CD14-positive monocyte (primary cell): ENCODE results near the gene FBXW11. TPM values are rescaled to one million over a fixed set of nuclear protein-coding genes. Genes with fewer than 3 reads are reported as not detected.

Experiments used
- DNase-seq, 3 donors: peaks; one replicate each; pipeline ENCODE4 v3.0.0-alpha.2; 2011 to 2022
- H2AFZ ChIP-seq: 2 replicates; pipeline ENCODE4 v1.6.0; 2012; ENCODE audit warnings: mild to moderate bottlenecking, low read depth, low read length, inconsistent platforms; ENCODE audit not compliant: insufficient read depth, poor library complexity, severe bottlenecking
- H3K27ac ChIP-seq, 2 donors: 1 replicate in 1 of 2; 2 replicates in 1 of 2; pipeline ENCODE4 v1.5.1; 2012 to 2013; ENCODE audit warnings: low read length in 2 of 2, control low read depth in 1 of 2, inconsistent platforms in 1 of 2, low read depth in 1 of 2, mild to moderate bottlenecking in 1 of 2
- H3K27me3 ChIP-seq, 2 donors: one replicate each; pipeline versions ENCODE4 v1.6.0 to v1.6.1; 2011 to 2013; ENCODE audit warnings: low read length in 2 of 2; ENCODE audit not compliant: control insufficient read depth in 2 of 2, insufficient read depth in 2 of 2
- H3K36me3 ChIP-seq, 2 donors: replicated peaks in 1 of 2; 1 replicate in 1 of 2; 2 replicates in 1 of 2; pipeline versions ENCODE4 v1.5.1 to v1.6.1; 2012 to 2013; ENCODE audit warnings: low read length in 2 of 2, control low read depth in 1 of 2, inconsistent platforms in 1 of 2, mild to moderate bottlenecking in 1 of 2; ENCODE audit not compliant: insufficient read depth in 2 of 2, control insufficient read depth in 1 of 2
- H3K4me1 ChIP-seq, 2 donors: 1 replicate in 1 of 2; 2 replicates in 1 of 2; pipeline versions ENCODE4 v1.5.1 to v1.6.1; 2012 to 2013; ENCODE audit warnings: low read length in 2 of 2, control low read depth in 1 of 2, inconsistent platforms in 1 of 2, mild to moderate bottlenecking in 1 of 2, moderate library complexity in 1 of 2; ENCODE audit not compliant: insufficient read depth in 2 of 2, control insufficient read depth in 1 of 2
- H3K4me2 ChIP-seq: replicated peaks from 2 replicates; pipeline ENCODE3; 2012; ENCODE audit warnings: low read length, moderate library complexity, mild to moderate bottlenecking; ENCODE audit not compliant: poor library complexity, severe bottlenecking; ENCODE audit errors: extremely low read depth
- H3K4me3 ChIP-seq, 3 experiments: fragments of 200-600 bp in 1 of 3; sonication (generic) in 1 of 3; replicated peaks in 1 of 3; 1 replicate in 2 of 3; 2 replicates in 1 of 3; pipeline ENCODE4 v1.5.1; 2011 to 2013; ENCODE audit warnings: low read length in 3 of 3, mild to moderate bottlenecking in 3 of 3, control low read depth in 2 of 3, low read depth in 2 of 3, inconsistent platforms in 1 of 3, moderate library complexity in 1 of 3
- H3K79me2 ChIP-seq: 2 replicates; pipeline ENCODE4 v1.6.0; 2012; ENCODE audit warnings: mild to moderate bottlenecking, control low read depth, inconsistent platforms, low read length, moderate library complexity; ENCODE audit not compliant: insufficient read depth
- H3K9ac ChIP-seq: 2 replicates; pipeline ENCODE4 v1.6.0; 2017; ENCODE audit warnings: low read length, mild to moderate bottlenecking; ENCODE audit not compliant: insufficient read depth, poor library complexity, severe bottlenecking
- H3K9me3 ChIP-seq, 2 donors: replicated peaks in 1 of 2; 1 replicate in 1 of 2; 2 replicates in 1 of 2; pipeline versions ENCODE4 v1.5.1 to v1.6.1; 2012 to 2013; ENCODE audit warnings: low read length in 2 of 2, control low read depth in 1 of 2; ENCODE audit not compliant: control insufficient read depth in 1 of 2, insufficient read depth in 1 of 2
- H4K20me1 ChIP-seq: 2 replicates; pipeline ENCODE4 v1.6.0; 2012; ENCODE audit warnings: mild to moderate bottlenecking, low read length, control low read depth, moderate library complexity; ENCODE audit not compliant: insufficient read depth
- H3K27ac Mint-ChIP-seq, 7 donors: one replicate each; pipeline ENCODE4 v1.8.0; 2020; ENCODE audit warnings: mild to moderate bottlenecking in 7 of 7, mixed read lengths in 7 of 7, moderate library complexity in 6 of 7, inconsistent platforms in 2 of 7
- H3K27me3 Mint-ChIP-seq, 3 donors: one replicate each; pipeline ENCODE4 v1.8.0; 2021 to 2022; ENCODE audit warnings: low read depth in 3 of 3, mild to moderate bottlenecking in 3 of 3, mixed read lengths in 3 of 3, moderate library complexity in 3 of 3, inconsistent platforms in 1 of 3
- H3K36me3 Mint-ChIP-seq, 2 donors: one replicate each; pipeline ENCODE4 v1.8.0; 2020; ENCODE audit warnings: mixed read lengths in 2 of 2, inconsistent platforms in 1 of 2, mild to moderate bottlenecking in 1 of 2
- H3K4me1 Mint-ChIP-seq: one replicate; pipeline ENCODE4 v1.8.0; 2020; ENCODE audit warnings: mild to moderate bottlenecking, mixed read lengths
- H3K4me3 Mint-ChIP-seq, 2 donors: one replicate each; pipeline ENCODE4 v1.8.0; 2020; ENCODE audit warnings: mild to moderate bottlenecking in 2 of 2, mixed read lengths in 2 of 2, moderate library complexity in 1 of 2
- H3K9me3 Mint-ChIP-seq, 7 donors: one replicate each; pipeline ENCODE4 v1.8.0; 2020 to 2022; ENCODE audit warnings: mixed read lengths in 7 of 7, mild to moderate bottlenecking in 6 of 7, moderate library complexity in 6 of 7, inconsistent platforms in 2 of 7
- CTCF ChIP-seq: fragments of 200-600 bp; IDR thresholded peaks from one replicate; pipeline ENCODE4 v1.8.0; 2022; ENCODE audit warnings: antibody characterized with exemption, mild to moderate bottlenecking
- WGBS: methylation state at CpG from one replicate; pipeline ENCODE4 v1.1.5; 2013; ENCODE audit warnings: missing lambda C conversion rate; ENCODE audit not compliant: insufficient coverage; 5-methylcytosine and 5-hydroxymethylcytosine counted together
- intact Hi-C, 2 donors: fragments of 100-400 bp; cut with micrococcal nuclease; formaldehyde crosslinking; loops; one replicate each; pipeline versions ENCODE4 v1.15.0 to v1.15.1; 2023
- polyA plus RNA-seq, 3 donors: library from polyadenylated mRNA; depleted of rRNA in 1 of 3; unstranded in 2 of 3; stranded (reverse) in 1 of 3; fragments of 300-500 nt in 2 of 3; fragments of >200 nt in 1 of 3; fragmentation: Illumina TruSeq in 2 of 3; gene quantifications; 1 replicate in 2 of 3; 2 replicates in 1 of 3; pipeline ENCODE4 v1.2.3, GENCODE V29; 2012 to 2021

FBXW11 gene
- polyA plus RNA-seq, 3 donors = 15.0 to 24.5 (median 18.2) TPM

GRCh38 chr5:172048539-172049101 is 42.2 kb upstream of the FBXW11 start:
- Histone ChIP-seq H3K79me2 (no peaks in the 10 kb centered on the region), H3K4me2 (no peak overlapping the region), H4K20me1 (peaks cover 96% of the 10 kb centered on the region), H3K9ac (no peak overlapping the region), H3K9me3 (no peaks in the 10 kb centered on the region), H3K4me1 (no peaks in the 10 kb centered on the region), H3K27ac (no peak overlapping the region), H3K27me3 (no peaks in the 10 kb centered on the region), H3K36me3 (peaks cover 89 to 99% of the 10 kb centered on the region in 2 donors), H3K4me3 (no peak overlapping the region), H2AFZ (no peak overlapping the region)
- no peak for TF ChIP-seq CTCF
- no peak for DNase-seq
- Mint-ChIP-seq H3K27me3 (no peaks in the 10 kb centered on the region), H3K9me3 (peaks cover 0 to 2% (median 0%) of the 10 kb centered on the region in 7 donors), H3K27ac (peak overlapping the region in 6 of 7 donors; percentile 53 to 64 (median 61)), H3K4me3 (no peak overlapping the region), H3K36me3 (peaks cover 87 to 94% of the 10 kb centered on the region in 2 donors), H3K4me1 (peaks cover 2% of the 10 kb centered on the region)
- 94% methylated on average over 12 of the region's 12 CpGs for WGBS
- intact Hi-C loops = loop anchor here in 1 of 2 donors (10.0 kb wide), 1 partner anchor 634 kb away; the partner anchor contains the start of gene FGF18

- Histone ChIP-seq H3K36me3 (peaks cover 89 to 99% of the 10 kb centered on the region in 2 donors), H3K27ac (no peak overlapping the region), H3K79me2 (no peaks in the 10 kb centered on the region), H3K9ac (no peak overlapping the region), H4K20me1 (peaks cover 96% of the 10 kb centered on the region), H3K4me2 (no peak overlapping the region), H2AFZ (no peak overlapping the region), H3K27me3 (no peaks in the 10 kb centered on the region), H3K4me3 (no peak overlapping the region), H3K4me1 (no peaks in the 10 kb centered on the region), H3K9me3 (no peaks in the 10 kb centered on the region)
- H3K9me3 Mint-ChIP-seq = peaks cover 0 to 2% (median 0%) of the 10 kb centered on the region in 7 donors
- H3K4me3 Mint-ChIP-seq = no peak overlapping the region
- H3K4me1 Mint-ChIP-seq = peaks cover 2% of the 10 kb centered on the region
- H3K36me3 Mint-ChIP-seq = peaks cover 87 to 94% of the 10 kb centered on the region in 2 donors
- H3K27ac Mint-ChIP-seq = peak overlapping the region in 3 of 7 donors; percentile 30 to 64 (median 53)
- no peak for TF ChIP-seq CTCF
- intact Hi-C loops = loop anchor here in 1 of 2 donors (10.0 kb wide), 1 partner anchor 633 kb away; the partner anchor contains the start of gene FGF18
- WGBS = 88% methylated on average over 1 of the region's 1 CpG
- DNase-seq = no peak
- H3K27me3 Mint-ChIP-seq = no peaks in the 10 kb centered on the region
Observed at GRCh38 chr5:172048170-172048422, 41.7 kb upstream of the FBXW11 start.
